Stimulated activated CD4-positive, alpha-beta T cell treated with anti-CD3 and anti-CD28 coated beads, Interleukin-4, amount 100 ng/mL, for 1 hour (primary cell): Measurements from ENCODE around the gene BBLN.
"Not testable (repeated sequence)": the region's sequence is repeated elsewhere in the genome, so short reads cannot be mapped to it uniquely, and the experiment has no call there.

Experiments used
- DNase-seq: peaks from one replicate; pipeline ENCODE4 v3.0.0-alpha.2; 2020

BBLN gene

DNA sequence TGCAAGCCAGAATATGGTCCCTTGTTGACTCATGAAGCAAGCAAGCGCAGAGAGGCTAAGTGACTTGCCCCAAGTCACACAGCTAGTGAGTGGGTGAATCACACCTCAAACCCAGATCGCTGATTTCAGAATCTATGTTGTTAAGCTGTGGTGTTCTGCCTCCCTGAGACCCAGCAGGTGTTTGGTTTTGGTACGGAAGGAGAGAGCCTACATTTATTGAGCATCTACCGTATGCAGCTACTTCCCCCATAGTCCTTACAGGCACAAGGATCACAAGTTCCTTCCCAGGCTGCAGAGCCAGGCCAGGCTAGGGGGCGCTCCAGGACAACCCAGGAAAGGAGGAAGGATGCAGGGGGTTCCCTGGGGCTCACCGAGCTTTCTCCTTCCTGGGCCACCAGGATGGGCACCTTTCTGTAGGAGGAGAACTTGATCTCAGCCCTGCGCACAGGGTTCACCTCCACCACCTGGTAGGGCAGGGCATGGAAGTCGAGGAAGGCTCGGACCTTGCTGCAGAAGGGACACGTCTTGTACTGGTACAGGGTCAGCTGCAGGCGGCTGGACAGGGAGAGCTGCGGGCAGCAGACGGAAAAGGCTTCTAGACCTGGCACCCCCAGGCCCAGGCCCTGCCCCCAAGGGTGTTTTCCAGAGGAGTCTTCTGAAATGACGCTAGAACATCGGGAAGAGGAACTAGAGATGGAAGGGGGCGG, 35.0 kb upstream of the BBLN start:
- peak; percentile 34 for DNase-seq

DNA sequence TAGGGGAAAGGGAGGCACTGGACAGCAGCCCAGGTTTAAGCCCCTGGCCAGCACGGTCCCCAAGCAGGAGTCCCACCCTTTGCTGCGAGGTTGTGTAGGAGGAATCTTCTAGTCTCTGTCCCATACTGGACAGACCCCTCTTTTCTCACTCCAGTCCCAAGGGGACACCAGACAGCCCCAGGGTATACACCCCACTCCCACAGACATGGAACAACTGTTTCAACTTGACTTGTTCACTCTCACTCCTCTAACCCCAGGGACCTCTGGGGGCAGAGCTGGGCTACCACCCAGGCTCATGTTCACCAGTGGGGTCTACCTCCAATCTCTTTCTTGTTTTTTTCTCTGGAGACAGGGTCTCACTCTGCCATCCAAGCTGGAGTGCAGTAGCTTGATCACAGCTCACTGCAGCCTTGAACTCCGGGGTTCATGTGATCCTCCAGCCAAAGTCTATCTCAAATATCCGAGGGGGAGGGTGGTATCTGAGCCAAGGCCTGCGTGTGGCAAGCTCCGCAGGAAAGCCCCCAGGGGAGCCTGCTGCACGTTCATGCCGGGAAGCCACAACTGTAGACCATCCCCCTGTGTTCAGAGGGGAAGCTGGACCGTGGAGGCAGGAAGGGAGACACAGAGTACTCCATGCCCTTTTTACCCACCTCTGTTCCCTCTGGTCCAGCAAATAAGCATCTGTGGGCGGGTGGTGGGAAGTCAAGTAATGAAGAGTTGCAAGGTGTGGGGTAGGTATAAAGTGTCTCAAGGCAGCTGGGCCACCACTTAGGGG, 34.3 kb upstream of the BBLN start:
- no peak for DNase-seq

DNA sequence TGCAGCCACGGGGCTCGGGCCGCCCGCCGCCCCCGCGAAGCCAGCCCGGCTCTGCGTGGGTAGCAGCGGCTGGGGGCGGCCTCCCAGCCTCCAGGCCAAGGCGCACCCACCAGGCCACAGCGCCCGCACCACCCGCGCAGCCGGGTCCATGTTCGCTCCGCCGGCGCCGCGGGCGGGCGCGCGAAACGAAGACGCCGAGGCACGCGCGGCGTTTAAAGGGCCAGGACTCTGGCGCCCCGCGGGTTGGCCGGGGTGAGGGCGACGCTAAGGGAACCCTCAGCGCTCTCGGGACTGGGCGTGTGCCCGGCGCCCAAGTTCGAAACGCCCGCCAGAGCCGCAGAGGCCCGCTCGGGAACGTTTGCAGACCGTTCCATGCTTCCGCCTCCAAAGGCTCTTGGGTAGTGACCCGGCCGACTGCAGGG, 32.5 kb upstream of the BBLN start, which contains the start of gene PTGES2:
Gene PTGES2, minus strand, starts transcription at position 162 of the 422 bp plus-strand sequence. Its CDS starts 12 bp downstream, at position 150.
- DNase-seq = peak; percentile 85

DNA sequence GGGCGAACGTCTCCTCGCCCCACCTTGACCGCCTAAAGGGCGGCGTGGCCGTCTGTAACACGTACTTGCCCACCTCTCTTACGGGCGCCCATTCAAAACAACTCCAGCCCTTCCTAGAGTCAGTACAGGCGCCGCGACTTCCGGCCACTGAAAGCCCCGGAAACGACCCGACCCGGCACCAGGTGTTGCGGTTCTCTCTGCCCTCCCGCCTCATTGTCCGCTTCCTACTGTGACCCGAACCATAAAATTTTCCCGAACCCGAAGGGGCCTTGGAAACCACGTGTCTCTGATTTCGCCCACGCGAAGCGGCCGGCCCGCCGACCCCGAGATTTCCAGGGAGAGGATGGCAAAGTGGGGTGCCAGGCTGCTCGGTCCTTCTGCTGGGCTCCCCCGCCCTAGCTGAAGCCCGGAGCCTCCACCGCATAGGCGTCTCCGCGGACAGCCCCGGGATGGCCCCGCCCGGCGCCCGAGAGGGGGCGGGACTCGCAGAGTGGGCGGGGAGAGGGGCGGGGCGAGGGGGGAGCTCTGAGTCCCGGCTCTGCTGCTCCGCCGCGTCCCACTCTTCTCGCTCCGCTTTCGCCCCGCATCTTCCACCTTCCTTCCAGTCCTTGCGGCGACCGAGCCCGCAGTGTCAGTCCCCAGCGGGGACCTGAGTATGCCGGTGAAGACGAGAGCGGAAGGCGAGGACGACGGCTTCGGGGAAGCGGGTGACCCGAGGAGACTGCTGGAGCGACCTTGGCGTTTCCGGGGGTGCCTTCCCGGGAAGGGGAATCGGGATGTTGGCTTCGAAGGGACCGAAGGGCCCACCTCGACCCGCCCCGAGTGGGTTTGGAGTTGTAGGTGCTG, 31.9 kb upstream of the BBLN start:
- peak; percentile 79 for DNase-seq

DNA sequence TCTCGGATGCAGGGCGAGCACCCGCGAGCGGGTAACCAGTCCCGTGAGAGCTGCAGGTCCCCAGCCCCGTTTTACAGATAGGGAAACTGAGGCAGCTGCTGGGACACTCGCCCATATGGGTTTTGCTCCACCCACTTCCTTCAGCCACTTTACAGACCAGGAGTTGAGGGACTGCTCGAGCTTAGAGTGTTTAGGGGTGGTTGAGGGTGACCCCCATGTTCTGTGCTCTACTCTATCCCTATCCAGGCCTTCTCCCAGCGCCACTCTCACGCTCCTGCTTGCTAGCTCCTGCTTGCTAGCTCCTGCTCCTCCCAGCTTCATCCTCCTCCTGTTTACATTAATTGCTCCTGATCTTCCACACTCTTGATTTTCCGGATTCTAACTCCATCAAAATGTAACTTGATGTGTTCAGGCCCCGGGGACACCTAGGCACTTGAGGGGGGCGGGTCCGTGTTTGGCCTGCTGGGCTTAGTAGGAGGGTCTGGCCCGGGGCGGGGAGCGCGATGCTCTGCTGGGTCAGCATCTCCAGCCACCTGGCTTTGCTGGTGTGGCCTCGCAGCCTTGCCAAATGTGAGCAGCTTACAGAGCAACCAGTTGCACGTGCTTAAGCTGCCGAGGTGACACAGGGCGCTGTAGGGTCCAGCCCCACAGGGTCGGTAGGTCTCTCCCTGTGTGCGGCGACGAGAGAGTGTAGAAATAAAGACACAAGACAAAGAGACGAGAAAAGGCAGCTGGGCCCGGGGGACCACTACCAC, 31.1 kb upstream of the BBLN start:
- DNase-seq = no peak

DNA sequence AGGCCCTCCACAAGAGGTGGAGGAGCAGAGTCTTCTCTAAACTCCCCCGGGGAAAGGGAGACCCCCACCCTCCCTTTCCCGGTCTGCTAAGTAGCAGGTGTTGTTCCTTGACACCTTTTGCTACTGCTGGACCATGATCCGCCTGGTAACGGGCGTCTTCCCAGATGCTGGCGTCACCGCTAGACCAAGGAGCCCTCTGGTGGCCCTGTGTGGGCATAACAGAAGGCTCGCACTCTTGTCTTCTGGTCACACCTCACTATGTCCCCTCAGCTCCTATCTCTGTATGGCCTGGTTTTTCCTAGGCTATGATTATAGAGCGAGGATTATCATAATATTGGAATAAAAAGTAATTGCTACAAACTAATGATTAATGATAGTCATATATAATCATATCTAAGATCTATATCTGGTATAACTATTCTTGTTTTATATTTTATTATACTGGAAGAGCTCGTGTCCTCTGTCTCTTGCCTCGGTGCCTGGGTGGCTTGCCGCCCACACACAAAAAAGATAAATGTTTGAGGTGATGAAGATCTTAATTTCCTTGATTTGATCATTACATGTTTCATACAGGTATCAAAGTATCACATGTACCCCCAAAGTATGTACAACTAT, 30.0 kb upstream of the BBLN start:
- peak; percentile 55 for DNase-seq

DNA sequence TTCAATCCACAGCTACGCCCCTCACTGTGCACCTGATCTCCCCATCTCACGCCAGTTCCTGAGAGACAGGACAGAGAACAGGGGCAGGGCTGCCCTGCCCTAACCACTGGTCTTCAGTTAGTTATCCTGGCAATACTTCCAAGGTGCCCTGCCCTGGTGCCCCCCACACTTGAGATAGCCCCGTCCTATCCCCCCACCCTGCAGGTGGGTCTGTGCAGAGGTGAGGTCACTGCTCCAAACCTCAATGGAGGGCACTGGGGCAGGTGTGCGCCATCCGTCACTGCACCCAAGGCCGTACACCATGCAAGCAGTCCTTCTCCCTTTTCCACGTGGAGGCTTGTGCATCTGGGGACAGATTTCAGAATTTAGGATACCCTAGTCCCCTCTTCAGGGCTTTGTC, 29.4 kb upstream of the BBLN start:
- DNase-seq = not testable (repeated sequence)

DNA sequence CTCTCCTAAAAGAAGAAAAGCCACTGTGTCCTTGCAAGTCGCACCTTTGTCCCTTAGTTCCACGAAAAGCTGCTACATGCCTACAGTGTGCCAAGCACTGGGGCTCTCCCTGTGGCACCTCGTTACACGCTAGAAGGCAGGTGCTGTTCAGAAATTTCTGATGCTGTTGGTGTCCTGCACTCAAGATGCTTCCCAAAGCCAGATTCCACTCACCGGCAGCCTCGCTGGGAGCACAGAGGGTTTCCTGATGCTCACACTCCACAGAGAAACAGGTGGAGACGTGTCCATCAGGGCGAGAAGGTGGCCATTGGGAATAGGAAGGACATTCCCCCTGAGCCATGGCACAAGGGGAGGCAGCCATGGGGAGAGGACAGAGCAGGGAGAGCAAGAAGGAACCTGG, 28.7 kb upstream of the BBLN start:
- DNase-seq = not testable (repeated sequence)

DNA sequence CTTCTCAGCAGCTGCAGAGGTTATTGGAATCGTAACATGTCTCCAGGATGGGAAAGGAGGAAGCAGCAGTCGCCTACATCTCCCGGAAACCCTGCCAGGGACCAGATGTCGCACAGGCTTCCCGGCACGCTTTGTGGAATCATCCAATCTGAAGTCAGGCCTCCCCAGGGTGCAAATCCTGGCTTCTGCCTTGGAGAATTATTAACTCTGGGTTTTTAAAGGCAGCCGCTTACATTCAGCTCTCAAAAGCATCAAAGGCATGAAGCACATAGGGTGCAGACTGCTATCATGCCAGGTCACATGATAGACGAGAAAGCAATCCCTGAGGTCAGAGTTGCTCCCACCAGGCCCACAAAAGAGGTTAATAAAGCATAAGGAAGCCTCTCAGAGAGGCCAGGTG, 27.9 kb upstream of the BBLN start:
- DNase-seq = not testable (repeated sequence)

DNA sequence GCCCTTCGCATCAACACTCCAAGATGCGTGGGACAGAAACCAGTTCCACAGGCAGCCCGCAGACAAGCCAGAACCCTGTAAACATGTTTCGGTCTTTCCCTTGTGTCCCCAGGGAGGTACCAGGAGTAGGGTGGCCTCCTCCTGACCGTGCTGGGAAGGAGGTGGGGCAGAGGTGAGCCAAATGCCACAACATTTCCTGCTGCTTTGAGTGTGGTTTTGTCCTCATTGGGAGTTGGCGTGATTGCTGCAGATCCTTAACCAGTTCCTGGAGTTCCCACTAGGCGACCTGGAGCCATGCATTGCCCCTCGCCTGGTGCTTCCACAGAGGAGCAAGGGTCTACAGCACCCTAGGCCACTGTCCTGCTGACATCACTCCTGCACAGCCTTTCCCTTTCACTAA, 24.5 kb upstream of the BBLN start:
- DNase-seq = not testable (repeated sequence)

DNA sequence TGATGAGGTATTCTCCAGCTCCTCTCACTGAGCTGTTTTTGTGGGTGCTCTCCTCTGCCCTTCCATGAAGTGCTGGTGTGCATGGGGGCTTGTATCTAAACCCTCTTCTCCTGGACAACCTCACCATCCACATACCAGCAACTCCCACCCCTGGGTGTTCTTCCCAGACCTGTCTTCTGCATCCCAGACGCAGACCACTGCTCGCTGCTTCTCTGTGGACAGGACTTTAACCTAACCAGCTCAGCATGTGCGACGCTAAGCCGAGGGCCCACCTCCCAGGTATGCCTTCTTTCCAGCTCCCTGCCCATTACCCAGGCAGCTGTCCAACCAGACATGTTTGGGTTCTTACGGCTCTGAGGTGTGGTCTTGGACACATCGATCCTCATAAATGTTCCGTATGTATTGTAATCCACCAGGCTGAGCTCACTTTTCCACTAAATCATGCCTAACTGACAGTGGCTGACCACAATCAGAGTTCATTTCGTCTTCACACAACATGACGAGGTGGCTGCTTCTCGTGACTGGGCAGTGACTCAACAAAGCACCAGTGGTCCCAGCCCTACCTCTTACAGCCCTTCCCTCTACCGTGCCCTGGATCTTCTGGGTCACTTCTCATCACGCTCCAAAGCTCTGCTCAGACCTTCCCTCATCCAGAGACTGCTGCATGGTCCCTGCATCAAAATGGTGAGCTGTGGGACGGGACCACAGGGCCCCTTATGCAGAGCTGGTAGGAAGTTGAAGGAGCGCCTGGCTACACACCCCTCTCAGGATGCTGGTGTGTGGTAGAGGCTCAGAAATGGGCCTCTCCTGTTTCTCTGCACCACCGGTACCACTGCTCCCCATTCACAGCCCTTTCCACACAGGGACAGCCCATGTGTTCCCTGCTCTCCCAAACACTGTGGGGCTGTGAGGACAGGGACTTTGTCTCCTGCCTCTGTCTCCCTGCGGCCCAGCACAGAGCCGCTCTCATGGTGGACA, 23.0 kb upstream of the BBLN start:
- no peak for DNase-seq

DNA sequence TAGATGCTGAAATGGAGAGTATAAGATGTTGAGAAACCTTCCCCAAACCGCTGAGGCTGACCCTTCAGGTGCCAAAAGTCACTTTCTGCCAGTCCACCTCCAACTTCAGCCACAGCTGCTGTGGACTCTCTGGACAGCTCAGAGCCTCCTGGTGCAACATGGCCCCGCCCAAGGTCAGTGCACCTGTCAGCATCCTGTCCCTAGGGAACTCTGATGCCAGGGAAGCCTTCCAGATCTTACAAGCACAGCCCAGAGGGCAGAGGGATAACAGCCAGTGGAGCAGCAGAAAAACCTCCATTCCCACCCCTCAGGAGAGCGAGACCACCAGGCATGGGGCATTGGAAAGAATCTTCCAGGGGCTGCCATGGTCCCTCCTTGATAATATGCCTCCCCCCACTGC, 22.1 kb upstream of the BBLN start:
- no peak for DNase-seq

DNA sequence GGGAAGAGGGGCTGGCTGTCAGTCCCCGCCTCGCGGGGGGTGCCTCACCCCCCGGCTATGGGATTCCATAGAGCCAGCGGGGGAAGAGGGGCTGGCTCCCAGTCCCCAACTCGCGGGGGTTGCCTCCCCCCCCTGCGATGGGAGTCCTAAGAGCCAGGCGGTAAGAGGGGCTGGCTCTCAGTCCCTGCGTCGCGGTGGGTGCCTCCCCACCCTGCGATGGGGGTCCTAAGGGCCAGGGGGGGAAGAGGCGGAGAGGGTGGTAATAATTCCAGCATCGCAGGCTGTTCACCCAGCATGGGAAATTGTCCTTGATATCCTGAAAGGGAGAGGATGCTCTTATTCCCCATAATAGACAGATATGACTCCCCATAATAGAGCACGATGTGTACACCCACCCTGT, 20.4 kb upstream of the BBLN start:
- DNase-seq = no peak

DNA sequence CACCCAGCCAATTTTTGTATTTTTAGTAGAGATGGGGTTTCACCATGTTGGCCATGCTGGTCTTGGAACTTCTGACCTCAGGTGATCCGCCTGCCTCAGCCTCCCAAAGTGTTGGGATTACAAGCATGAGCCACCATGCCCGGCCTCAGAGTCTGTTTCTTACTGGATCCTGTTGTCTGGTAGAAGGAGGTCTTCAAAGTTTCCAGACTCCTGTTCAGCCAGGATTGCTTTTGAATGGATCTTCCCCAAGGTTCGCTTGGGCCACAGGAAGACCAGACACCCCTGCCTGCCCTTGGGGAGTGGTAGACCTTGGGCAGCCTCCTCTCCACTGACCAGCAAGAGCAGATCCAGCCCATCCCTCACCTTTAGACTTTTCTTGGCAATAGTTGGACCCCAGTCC, 18.5 kb upstream of the BBLN start:
- no peak for DNase-seq

DNA sequence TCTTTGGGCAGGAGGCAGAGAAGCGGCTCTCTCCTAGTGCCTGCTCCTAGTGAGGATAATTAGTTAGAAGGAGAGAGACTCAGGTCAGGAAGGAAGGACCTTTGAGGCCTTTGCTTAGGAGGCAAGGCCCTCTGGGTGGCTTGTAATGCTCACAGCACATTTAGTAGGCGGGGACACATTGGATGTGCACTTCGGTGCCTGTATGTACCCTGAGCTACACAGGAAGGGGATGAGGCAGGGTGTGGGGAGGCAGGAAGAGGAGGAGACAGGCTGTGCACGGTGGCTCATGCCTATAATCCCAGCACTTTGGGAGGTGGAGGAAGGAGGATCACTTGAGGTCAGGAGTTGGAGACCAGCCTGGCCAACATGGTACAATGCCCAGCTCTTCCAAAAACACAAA, 18.0 kb upstream of the BBLN start:
- no peak for DNase-seq

DNA sequence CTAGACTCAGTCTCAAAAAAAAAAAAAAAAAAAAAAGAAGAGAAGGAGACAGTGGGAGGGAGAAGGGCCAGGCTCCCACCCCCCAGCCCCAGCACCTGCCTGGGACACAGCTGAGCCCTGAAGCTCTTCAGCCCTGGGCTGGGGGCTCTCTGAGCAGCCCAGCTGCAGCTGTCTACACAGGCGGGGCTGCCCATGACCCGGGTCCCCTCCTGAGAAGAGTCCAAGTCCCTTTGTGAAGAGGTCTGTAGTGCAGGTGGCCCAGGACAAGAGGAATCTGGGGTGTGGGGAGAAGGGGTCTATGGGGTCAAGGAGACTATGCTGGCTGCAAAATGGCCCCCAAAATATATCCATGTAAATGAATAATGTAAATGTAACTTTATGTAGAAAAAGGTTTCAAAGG, 17.5 kb upstream of the BBLN start:
- no peak for DNase-seq

DNA sequence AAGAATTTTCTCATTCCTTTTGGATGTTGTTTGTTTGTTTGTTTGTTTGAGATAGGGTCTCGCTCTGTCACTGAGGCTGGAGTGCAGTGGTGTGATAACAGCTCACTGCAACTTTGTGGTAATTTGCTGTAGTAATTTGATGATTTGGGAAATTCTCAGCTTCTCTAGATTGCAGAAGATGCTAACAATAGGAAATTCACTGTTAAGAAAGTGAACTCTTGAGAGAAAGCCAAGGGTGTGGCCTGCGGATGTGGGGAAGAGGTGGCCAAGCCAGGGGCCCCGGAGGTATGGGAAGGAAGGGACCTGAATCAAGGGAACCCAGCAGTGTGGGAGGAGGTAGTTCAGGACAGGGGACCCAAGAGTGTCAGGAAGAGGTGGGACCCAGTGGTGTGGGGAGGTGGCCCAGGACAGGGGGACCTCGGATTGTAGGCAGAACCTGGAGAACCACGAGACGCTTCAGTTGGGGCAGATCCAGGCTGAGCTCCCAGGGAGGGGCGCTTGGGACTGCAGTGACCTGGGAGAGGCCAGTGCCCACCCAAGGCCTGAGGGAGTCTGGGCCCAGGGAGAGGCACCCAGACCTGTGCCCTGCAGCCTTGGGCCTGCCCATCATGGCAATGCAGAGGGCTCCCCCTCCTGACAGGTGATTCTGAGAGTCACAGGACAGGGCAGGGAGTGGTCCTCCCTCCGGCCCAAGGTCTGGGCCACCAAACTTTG, 16.4 kb upstream of the BBLN start:
- DNase-seq = no peak

DNA sequence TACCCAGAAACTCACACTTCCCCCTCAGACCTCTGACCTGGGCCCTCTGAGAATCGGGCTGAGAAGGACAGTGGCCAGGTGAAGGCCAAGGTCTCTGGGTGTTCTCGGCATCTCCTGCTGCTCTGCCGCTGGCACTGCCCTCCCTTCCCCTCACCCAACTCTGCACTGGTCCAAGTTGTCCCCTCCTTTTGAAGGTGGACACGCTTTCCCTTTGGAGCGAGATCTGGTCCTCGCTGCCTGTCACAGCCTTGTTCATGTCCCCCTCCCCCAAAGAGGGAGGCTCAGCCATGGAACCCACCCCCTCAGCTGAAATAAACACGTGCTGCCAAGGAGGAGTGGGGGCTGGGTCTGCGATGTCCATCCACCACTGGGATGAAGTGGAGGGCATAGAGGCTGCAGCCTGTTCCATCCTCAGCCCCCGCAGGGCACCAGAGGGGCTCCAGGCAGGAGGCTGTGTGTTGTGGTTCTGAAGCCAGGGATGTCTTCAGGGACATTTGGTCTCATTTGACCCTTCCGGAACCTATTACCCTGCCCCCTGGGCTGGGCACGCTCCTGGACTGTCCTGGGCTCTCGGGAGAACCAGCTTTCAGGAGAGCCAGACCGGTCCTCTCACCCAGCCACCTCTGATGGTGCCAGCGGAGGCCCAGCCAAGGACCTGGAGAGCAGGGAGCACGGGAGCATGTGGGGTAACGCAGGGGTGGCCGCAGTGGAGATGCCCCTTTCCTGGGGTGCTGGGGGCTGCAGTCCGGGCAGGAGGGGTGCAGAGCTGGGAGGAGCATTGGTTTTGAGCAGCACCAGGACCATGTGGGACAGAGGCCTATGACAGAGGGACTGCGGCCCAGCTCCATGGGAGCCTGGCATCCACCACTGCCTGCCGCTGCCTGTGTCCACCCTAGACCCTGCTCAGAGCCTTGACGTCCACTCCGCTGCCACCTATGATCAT, 15.6 kb upstream of the BBLN start:
- no peak for DNase-seq

DNA sequence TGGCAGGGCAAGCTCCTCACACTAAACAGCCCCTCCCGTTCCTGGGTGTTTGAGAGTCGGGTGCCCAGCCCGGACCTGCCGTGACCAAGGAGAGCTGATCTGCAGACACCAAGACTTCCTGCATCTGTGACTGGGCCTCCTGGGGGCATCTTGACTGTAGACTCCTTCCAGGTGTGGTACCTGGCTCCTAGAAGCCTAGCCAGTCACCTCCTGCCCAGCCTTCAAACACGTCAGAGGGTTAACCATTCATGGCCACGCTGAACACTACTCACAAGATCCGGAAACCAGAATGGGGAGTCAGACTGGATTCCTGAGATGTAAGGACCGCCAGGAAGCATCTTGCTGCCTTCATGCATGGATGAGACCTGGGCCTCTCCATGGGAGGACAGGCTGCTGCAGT, 14.5 kb upstream of the BBLN start:
- no peak for DNase-seq
